NOMO-1 treated with dmso at 0.1 percent for 144 hours (cell line): ENCODE data around the gene FSTL4.

ENCODE experiments used
- DNase-seq: peaks from one replicate; lab custom pipeline; 2025; ENCODE audit not compliant: unreplicated experiment; lab: John Stamatoyannopoulos, UW

FSTL4 gene

DNA sequence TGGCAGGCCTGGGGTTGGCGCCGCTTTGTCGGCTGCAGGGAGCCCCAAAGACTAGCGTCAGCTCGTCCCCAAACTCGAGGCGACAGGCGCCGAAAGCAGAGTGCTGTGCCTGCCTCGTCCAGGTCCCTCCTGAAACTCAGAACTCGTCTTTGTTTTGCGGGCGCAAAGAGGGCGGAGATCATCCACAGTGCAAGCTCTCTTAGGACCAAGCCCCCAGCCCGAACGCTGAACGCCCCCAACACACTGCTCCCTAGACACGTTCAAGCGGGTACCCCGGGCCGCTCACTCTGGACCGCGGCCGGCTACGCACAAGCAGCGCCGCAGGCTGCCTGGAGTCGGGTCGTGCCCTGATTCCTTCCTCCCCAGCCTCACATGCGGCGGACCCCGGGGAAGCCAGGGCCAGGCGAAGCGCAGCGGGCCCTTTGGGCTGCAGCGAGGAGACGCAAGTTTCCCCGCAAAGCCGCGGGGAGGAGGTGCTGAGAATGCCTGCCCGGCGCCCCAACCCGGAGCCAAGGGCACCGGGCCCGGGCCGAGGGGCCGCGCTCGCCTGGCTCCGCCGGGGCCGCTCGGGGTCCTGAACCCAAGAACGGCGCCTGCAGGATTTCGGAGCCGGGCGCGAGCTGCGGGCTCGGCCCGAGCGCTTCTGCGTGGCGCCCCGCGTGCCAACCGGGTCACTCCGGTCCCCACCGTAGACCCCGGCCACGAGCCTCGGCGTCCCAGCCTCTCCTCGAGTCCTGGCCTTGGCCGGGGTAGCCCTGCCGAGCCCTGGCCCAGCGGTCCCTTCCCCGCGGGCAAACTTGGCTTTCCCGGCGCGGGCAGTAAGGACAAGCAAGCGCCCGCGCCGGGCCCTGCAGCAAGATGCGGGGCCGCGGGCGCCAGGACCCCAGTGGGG lies 738 bp downstream of the FSTL4 start:
- no peak for DNase-seq

DNA sequence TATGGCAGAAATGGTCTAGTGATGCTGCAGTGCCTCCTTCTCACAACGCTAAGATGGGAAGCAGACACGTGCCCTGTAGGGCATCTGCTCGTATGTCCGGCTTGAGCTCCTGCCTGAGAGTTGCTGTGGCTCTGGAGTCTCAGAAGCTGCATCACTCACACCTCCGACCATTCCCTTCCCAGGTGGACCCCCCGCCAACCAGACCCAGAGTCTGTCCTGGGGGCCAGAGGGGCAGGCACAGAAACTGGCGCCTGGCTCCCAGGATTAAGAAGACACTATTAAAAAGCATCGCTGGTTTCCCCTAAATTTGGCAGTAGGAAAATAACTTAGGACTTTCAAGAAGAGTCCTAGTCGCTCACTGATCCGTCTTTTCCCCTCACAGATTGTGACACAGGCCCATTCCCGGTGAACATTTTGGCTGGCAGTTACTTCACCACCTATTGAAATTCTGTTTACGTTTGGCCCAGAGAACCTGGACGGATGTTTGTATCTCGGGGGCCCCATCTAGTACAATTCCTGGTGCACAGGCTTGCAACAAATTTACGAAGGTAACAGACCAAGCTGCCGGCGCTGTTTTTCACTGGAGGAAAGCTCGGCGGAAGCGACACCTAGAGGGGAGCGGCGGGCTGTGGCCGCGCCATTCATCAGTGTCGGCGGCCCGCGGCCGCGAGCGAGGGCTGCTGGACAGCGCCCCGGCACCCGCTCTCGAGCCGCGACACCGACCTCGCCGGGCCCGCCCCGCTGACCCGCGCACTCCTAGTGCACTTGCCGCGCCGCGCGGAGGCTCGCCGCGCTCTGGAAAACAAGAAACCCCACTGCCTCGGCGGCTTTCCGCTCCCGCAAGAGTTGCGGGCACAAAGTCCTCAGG lies 1.6 kb downstream of the FSTL4 start:
- peak; percentile 9 for DNase-seq

DNA sequence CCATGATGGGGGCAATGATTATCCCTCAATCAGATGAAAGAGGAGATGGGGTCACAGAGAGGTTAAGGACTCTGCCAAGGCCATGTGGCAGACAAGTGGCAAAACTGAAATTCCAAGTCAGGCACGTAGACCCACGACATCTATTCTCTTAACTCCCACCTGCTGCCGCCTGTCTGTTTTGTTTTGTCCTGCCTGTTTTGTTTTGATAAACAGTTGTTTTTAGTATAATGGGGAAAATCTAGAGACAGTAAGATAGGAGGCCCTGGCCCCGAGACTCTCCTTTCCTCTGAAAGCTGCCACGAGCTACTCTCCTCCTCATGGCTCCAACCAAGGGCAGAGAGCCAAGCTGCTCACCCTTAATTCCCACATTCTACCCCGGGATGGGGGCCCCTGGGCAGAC lies 4.9 kb downstream of the FSTL4 start:
- DNase-seq: no peak

DNA sequence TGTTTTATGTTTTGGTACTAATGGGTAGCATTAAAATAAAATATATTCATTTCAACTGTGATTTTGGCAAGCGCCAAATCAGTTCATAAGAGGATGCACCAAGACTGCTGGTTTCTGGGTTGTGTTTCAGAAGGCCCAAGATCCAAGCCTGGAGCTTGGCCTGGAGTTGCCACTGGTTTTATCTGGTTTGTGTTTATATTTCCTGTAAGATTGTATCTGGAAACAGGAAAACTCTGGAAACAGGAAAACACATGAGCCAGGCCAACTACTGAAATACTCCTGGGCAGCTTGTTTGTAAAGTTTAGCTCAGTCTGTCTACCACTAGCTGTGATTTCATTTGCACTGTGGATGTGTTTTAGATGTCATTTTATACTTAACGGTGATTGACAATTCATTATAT lies 5.5 kb downstream of the FSTL4 start:
- no peak for DNase-seq

DNA sequence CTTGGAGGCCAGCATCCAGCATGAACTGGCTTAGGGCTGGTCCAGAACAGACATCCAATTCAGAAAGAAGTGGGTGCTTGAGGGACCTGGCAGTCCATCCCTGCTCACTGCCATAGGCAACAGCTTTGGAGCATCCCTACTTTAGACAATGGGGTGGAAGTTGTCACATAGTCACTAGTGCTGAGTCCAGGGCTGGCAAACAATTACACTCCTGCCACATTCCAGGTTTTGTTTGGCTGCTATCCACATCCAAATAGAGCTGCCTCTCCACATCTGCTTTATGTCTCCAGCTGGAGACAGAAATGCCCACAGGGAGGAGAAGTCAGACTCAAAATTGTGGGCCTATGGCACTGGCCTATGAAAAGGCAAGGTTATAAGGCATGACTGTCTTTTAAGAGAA lies 7.0 kb downstream of the FSTL4 start:
- no peak for DNase-seq

DNA sequence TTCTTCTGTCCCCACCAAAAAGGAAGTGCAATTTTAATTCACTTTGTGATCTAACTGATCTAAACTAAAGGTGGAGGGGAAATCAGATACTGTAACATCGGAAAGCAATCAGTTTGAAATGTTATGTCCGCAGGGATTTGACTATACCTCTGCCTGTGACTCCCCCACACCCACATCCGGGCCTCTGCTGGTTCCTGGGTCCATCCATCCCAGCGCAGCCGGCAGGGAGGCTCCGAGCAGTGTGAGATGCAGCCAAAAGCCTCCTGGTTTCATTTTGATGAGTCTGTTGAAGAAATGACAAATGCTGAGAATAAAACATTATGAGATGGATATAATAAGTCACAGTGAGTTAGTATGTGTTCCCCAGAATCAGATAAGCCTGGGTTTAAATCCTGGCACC lies 8.6 kb downstream of the FSTL4 start:
- no peak for DNase-seq

DNA sequence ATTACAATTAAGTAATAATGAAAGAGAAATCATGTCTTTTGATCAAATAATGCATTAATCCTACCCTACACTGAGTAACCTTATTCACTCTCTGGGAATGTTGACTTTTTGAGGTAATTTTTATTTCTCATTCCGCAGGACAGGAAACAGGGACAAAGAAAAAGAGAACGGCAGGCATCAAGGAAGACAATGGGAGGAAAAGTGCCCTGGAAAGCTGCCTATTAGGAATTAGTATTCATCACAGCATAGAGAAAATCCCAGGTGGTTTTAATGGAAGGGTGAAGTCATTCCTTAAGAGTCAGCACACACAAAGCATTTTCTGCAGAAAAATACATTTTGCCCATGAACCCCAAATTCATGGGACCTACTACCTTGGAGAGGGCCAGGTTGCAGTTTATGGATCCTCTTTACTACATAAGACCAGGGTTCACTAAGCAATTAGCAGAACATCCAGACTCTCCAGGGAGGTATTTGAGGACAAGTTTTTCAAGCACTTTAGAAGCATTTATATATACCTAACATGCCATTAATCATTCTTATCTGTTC lies 9.4 kb downstream of the FSTL4 start:
- DNase-seq: no peak

DNA sequence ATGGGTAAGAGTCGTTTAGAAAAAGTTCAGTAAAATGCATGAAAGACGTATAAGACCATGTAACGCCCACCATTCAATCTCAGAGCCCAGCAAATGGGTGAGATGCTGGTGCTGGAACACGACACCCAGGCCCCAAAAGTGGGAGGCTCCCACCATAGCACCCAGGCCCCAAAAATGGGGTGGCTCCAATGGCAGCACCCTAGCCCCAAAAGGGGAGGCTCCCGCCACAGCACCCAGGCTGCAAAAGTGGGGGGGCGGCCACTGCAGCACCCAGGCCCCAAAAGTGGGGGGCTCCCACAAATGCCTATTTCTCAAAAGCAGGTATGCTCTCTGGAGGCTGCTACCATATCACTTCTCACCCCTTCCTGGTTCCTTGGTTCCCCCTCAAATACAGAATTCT lies 12.7 kb downstream of the FSTL4 start:
- DNase-seq: no peak

DNA sequence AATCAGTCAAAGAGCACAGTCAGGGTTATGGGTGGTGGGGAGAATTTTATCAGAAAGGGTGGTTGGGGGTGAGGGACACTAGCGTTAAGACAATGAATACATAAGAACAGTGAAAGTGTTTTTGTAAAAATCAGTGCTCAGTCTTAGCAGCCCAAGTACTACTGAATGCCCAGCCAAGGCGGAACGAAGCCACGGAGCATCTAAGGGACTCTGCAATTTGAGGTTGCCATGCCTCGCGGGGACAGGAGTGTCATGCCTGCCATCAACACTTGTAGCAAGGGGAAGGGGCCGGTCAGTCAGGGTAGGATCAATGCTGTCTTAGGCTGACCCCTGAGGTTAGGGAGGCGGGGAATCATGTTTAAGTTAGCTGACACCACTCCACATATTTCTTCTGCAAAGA lies 13.3 kb downstream of the FSTL4 start:
- DNase-seq: no peak

DNA sequence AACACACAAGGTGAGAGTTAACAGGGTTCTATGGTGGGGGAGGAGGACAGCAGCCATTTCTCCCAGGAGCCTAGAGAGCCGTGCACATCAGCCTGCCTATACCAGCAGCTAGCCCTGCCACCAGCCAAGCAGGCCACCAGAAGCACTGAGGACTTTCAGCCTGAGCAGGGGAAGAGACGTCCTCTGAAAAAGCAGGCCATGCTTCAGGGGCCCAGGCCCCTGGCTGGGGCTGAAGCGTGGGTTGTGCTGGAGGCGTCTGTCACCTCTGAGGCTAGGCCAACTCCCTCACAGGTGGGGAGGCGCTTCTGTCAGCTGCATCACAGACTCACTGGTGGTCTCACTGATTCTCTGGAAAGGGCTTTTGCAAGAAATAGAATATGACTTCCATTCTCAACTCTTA lies 16.3 kb downstream of the FSTL4 start:
- DNase-seq: no peak

DNA sequence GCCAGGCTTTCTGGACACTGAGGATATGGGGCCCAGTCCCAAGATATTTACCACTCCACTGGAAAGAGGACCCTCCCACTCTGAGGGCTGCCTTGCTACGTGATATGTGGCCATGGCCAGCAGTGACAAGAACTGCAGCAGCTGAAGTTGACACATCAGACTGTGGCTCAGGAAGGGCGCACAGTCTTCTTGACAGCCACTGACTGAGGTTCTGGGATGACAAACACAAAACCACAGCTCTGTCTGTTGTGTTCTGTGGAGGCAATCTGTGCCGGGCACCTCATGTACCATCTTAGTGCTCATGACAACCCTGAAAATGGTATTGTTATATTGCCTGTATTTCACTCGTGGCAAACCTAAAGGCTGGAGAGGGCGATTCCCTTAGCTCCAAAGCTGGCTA lies 16.9 kb downstream of the FSTL4 start:
- DNase-seq: no peak

DNA sequence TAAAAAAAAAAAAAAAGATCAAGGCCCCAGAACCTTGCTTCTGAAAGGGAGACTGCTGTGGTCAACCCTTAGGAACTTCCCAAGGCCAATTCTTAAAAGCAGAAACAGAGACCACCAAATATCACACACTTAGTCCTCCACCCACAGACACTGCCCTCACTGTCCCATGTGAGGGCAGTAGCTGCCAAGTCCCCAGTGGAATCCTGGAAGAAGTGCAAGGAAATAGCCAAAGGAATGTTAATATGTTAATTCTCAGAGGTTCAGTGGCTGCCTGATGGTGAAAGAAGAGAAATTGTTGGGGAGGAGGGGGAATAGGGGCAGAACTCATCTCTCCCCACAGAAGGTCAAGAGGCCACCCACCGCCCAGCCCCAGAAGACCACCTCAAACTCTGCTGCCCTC lies 23.1 kb downstream of the FSTL4 start:
- no peak for DNase-seq

DNA sequence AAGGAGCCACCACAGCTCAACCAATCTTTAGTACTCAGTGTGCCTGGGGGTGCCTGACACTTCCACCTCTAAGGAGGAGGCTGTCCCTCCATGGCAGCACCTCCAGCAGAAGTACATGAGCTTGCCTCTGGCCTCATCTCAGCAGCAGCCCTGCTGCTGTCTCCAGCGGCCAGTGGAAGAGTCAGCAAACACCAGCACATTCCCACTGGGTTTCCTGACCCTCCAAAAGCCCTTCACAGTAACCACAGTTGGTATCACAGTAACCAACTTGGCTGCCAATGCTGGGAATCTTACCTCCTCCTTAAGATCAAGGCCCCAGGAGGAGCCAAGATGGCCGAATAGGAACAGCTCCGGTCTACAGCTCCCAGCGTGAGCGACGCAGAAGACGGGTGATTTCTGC lies 29.4 kb downstream of the FSTL4 start:
- DNase-seq: no peak

DNA sequence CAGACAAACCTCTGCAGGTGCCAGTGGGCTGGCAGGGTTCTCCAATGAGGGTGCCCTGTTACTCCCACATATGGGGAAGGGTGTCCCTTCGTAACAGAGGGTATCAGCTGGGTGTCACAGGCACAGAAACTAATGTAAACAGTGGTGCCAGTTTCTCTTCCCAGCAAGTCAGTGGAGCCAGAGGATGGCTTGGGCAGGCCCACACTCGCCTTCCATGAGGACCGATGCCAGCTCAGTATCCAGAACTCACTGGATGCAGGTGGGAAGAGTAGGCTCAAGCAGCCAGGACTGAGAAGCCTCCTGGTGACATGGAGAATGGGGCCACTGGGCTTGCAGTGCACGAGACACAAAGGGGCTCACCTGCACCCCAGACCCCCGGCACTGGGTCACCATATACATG lies 30.4 kb downstream of the FSTL4 start:
- DNase-seq: no peak

DNA sequence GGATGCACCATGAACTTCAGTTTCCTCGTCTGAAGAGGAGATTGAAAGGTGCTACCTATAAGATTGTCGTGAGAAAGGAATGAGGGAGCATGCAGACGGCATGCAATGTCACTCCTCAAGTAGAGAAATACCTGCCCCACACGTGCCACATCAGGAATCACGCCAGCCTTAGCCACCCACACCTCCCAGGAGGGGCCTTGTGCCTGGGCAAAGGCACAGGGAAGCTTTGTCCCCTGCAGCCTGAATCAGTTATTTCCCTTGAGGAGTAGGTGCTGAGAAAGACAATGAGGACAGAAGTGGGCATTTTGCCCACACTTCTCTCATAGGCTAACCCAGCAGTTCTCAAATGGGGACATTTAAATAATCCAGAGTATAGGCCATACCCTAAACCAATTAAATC lies 31.0 kb downstream of the FSTL4 start:
- DNase-seq: no peak

DNA sequence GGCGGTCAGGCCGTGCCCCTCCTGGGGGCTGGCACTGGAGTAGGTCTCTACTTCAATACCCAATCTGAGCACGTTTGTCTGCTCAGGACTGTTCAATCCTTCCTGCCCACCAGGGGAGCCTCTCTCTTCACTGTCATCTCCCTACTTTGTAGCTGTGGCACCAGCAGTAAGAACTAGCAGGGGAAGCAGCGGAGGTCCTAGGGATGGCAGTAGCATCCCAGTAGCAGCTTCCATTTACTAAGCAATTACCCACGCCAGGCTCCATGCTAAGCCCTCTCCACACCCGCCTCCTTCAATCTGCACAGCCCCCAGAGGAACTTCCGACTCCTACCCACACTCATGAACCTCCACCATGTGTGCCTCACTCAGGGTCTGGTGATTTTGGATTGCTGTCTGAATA lies 31.7 kb downstream of the FSTL4 start:
- DNase-seq: no peak

DNA sequence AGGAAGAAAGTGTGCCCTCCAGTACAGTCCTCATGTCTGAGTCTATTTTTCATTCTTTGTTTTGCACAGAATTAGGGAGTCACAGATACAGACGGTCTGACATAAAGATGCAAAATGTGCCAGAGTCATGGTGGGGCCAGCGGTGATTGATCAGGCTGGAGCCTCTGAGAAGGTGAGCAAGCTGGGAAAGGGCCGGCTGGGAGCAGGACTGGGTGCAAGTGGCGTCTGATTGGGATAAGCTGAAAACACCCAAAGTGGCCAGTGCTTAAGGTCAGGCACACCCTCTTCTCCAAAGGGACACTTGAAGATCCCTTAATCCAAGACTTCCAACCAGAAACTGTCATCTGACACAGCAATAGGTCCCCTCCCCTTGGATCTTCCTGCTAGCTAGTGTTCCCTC lies 32.6 kb downstream of the FSTL4 start:
- no peak for DNase-seq

DNA sequence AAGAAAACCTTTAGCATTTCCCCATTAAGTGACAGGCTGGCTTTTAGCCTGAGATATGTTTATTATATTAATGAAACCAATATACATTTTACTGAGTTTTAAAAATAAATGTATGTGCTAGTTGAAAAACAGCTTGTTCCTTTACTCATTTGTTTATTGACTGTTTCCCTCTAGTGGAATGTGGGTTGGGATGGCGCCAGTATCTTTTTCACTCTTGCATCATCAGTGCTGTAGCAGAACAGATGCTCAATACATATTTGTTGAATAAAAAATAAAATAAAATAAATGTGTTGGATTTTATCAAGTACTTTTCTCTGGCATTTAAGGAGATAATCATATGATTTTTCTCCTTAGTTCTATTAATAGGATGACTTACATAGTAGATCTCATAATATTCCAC lies 43.0 kb downstream of the FSTL4 start:
- no peak for DNase-seq

DNA sequence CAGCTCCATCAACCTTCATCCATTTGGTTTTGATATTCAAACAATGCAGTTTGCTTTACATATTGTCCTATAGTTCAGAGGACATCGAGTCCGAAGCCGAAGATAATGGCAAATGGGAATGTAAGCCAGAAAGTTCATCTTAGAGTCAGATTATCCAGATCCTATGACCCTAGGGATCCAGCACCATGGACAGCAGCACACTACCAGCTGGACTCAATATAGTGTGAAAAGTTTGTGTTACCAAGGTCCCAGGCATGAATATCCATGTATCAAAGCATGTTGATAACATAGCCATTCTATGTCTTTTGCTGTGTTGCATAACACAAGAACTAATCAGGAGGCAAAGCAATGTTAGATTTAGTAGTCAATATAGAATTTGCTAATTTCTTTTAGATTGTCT lies 46.3 kb downstream of the FSTL4 start:
- no peak for DNase-seq

DNA sequence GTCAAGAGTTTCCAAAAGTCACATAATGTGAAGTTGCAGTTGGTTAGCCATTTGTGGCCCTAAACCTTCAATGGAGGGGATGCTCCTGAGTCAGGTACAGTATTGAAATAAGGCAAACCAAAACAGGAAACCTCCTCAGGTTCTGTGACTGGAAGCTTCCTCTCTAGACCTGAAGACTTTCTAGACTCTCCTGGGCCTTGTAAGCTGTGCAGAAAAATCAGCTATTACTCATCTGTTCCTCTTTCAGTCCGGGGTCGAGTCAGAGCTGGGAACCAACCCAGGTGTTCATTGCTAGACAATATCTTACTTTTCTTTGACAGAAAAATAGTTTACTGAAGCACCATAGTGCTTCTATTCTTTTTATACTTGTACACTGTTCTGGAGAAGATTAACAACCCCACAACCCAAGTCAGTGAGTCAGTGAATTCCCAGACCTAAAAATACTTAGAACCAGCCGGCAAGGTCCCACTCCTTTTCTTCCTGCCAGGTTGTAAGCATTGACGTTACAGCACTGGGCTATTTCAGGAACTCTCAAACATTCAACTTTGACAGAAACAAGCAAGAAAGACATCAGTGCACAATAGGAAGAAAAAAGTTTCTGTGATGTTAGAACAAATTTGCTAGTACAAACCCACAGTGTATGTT lies 47.3 kb downstream of the FSTL4 start:
- no peak for DNase-seq

DNA sequence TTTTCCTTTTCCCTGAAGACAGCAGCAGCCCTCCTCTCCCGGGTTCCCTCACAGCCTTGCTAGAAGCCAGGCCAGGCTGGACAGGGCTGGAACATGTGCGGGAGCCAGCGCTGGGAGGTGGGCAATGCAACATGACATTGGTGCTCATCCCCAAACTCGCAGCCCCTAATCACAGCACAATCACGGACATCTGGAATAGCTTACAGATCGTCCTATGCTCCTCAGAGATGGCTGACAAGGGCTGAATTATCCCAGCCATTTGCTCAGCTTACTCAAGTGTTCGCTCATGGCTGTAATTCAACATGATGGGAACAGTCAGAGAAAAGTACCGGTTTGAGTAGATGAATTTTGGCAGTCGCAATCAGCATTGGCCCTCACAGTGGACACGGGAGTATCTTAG lies 49.8 kb downstream of the FSTL4 start:
- no peak for DNase-seq

DNA sequence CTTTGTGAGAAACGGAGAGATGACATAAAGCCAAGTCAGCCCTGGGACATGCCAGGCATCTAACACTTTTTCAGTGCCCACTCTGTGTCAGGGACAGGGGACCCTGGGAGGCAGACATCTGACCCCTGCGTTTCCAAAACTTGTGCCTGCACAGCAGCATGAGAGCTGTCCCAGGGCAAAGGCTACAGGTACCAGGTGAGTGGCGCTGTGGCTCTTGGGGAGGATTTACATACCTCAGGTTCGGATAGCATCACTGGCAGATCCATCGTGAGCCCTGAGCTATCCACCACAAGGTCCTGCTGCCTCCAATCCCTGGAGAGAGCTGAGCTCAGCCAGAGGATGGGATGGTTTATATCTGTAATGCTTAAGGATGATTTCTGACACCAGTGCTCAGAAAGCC lies 52.4 kb downstream of the FSTL4 start:
- DNase-seq: no peak
